ENCODE measurements around the gene TDRD9. TPM values are rescaled to one million over a fixed set of nuclear protein-coding genes. Genes with fewer than 3 reads are reported as not detected.

The TDRD9 gene
- total RNA-seq, 4 donors from 2014 or later: 0.17 to 1.5 (median 0.31) TPM; not detected in 1

DNA sequence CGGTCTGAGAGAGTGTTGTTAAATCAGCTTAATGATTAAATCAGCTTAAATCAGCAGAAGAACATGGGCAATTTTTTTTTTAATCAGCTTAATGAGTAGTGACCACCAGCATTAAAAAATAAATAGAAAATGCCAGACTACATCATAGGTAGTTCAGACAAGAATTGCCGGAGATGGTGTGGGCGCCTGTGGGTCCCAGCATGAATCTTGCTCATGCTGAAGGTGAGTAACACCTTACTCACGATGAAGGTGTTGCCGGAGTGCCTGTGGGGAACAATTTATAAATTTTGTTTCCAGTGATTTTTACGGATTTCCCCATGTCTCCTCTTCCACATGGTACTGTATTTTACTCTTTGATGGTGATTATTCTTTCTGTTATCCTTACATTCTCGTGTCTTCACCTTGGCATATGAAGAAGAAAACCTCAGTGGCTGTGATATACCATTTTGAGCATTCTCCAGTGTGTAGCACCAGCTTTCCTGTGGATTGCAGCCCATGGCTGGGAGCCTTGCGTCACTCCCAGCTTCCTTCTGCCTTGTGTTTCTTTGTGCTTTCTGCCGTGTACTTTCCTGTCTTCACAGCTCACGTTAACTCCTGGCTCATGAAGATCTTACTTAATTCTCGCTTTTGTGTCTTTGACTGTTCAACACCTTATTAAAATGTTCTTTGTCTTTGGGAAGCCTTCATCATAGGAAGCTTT, 4.7 kb downstream of the TDRD9 start:
- TF ChIP-seq, protein P1, sequence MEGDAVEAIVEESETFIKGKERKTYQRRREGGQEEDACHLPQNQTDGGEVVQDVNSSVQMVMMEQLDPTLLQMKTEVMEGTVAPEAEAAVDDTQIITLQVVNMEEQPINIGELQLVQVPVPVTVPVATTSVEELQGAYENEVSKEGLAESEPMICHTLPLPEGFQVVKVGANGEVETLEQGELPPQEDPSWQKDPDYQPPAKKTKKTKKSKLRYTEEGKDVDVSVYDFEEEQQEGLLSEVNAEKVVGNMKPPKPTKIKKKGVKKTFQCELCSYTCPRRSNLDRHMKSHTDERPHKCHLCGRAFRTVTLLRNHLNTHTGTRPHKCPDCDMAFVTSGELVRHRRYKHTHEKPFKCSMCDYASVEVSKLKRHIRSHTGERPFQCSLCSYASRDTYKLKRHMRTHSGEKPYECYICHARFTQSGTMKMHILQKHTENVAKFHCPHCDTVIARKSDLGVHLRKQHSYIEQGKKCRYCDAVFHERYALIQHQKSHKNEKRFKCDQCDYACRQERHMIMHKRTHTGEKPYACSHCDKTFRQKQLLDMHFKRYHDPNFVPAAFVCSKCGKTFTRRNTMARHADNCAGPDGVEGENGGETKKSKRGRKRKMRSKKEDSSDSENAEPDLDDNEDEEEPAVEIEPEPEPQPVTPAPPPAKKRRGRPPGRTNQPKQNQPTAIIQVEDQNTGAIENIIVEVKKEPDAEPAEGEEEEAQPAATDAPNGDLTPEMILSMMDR (IDR thresholded peaks at IDR 0.05 in 4 of 5, conservative IDR thresholded peaks at IDR 0.05 in 1 of 5): no peak
- no peak for TF ChIP-seq POLR2A (IDR thresholded peaks at IDR 0.05)
- H3K4me3 ChIP-seq: no peak overlapping the region
- in situ Hi-C loops (cut with MboI; ENCODE audit: low sequenced_read_pairs in 4 of 4): no loop called here
- H3K4me1 ChIP-seq: no peaks in the 10 kb centered on the region
- no peak overlapping the region for H3K27ac ChIP-seq
- ATAC-seq: no peak
- no peak for DNase-seq
- no peaks in the 10 kb centered on the region for H3K9me3 ChIP-seq
- intact Hi-C loops (cut with DNase I; ENCODE audit: low total_unique reads): no loop called here
- no peaks in the 10 kb centered on the region for H3K36me3 ChIP-seq
- no peaks in the 10 kb centered on the region for H3K27me3 ChIP-seq

- Histone ChIP-seq H3K36me3 (no peaks in the 10 kb centered on the region), H3K27me3 (no peaks in the 10 kb centered on the region), H3K27ac (no peak overlapping the region), H3K4me3 (no peak overlapping the region), H3K4me1 (no peaks in the 10 kb centered on the region), H3K9me3 (no peaks in the 10 kb centered on the region)
- intact Hi-C loops (cut with DNase I; ENCODE audit: low total_unique reads): no loop called here
- ATAC-seq (no peak), DNase-seq (no peak)
- in situ Hi-C loops (cut with MboI; ENCODE audit: low sequenced_read_pairs in 4 of 4): no loop called here
- TF ChIP-seq, protein P1 (IDR thresholded peaks at IDR 0.05 in 4 of 5, conservative IDR thresholded peaks at IDR 0.05 in 1 of 5): no peak
- TF ChIP-seq POLR2A (IDR thresholded peaks at IDR 0.05): no peak
Measured at GRCh38 chr14:103935102-103935501, 6.8 kb downstream of the TDRD9 start.

- peaks cover 0 to 7% (median 2%) of the 10 kb centered on the region in 3 donors for H3K27me3 ChIP-seq
Measured at GRCh38 chr14:103941462-103941861, 13.2 kb downstream of the TDRD9 start.

DNA sequence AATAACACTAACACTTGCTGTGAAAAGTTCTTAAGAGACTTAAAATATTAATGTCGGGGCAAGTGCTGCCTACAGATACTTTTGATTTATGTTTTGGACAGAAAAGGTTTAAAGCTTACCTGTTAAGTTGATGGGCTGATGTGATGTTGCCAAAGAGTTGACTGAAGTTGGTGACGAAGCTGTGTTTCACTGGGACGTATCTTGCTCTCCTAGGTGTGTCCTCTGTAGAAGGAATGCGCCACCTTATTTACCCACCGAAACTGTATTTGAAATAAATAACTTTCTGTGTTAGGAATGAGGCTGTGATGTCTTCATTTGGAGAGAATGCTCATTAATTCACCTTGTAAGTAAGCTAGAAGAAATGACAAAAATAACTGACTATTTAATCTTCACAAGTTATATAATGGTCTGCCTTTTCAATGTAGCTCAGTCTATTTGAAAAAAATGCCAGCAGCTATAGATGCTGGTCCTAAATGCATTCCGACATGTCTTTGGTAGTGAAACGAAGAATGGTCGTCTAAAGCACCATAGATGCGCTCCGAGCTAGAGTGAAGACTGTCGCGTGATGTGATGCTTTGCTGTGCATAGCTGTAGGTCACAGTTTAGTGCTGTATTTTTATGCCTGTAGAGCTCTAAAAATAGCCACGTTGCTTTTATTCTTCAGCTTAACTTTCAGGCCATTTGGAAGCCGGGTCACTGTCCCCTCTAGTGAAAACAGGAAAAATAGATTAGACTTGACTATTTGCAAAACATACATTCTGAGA, 13.9 kb downstream of the TDRD9 start, which contains the start of gene RD3L:
RD3L (minus strand) TSS at position 557 of the 764 bp plus-strand sequence. CDS start 834 bp downstream, outside the sequence.
- no peak for ATAC-seq
- Histone ChIP-seq H3K4me3 (no peak within 1 kb of the TSS), H3K36me3 (no peaks in the 10 kb centered on the region), H3K27me3 (peaks cover 0 to 14% (median 2%) of the 10 kb centered on the region in 3 donors), H3K4me1 (no peaks in the 10 kb centered on the region), H3K9me3 (no peaks in the 10 kb centered on the region), H3K27ac (no peak within 1 kb of the TSS)
- no peak for DNase-seq
- in situ Hi-C loops (cut with MboI; ENCODE audit: low sequenced_read_pairs in 4 of 4) (no loop called here), intact Hi-C loops (cut with DNase I; ENCODE audit: low total_unique reads) (no loop called here)
- TF ChIP-seq, protein P1 (IDR thresholded peaks at IDR 0.05 in 4 of 5, conservative IDR thresholded peaks at IDR 0.05 in 1 of 5): no peak
- TF ChIP-seq POLR2A (IDR thresholded peaks at IDR 0.05): no peak

More at GRCh38 chr14:103941462-103941861, 13.2 kb downstream of the TDRD9 start:
- DNase-seq (no peak), ATAC-seq (no peak)
- in situ Hi-C loops (cut with MboI; ENCODE audit: low sequenced_read_pairs in 4 of 4) (no loop called here), intact Hi-C loops (cut with DNase I; ENCODE audit: low total_unique reads) (no loop called here)
- Histone ChIP-seq H3K27ac (no peak overlapping the region), H3K4me1 (no peaks in the 10 kb centered on the region), H3K4me3 (no peak overlapping the region), H3K36me3 (no peaks in the 10 kb centered on the region), H3K9me3 (no peaks in the 10 kb centered on the region)
- TF ChIP-seq, protein P1 (IDR thresholded peaks at IDR 0.05 in 4 of 5, conservative IDR thresholded peaks at IDR 0.05 in 1 of 5): no peak
- no peak for TF ChIP-seq POLR2A (IDR thresholded peaks at IDR 0.05)
